GM18909 (cell line): ENCODE measurements around the gene ZFYVE19.
A peak's percentile ranks its signal among the peaks of the same experiment; 100 is the strongest.
"Not testable (repeated sequence)": the region's sequence is repeated elsewhere in the genome, so short reads cannot be mapped to it uniquely, and the experiment has no call there.

Experiments used
- ATAC-seq: cut with Tn5 transposase; IDR thresholded peaks from one replicate; pipeline ENCODE4 v1.9.1; 2021; ENCODE audit warnings: mild to moderate bottlenecking; ENCODE audit not compliant: unreplicated experiment, poor library complexity

ZFYVE19 gene

DNA sequence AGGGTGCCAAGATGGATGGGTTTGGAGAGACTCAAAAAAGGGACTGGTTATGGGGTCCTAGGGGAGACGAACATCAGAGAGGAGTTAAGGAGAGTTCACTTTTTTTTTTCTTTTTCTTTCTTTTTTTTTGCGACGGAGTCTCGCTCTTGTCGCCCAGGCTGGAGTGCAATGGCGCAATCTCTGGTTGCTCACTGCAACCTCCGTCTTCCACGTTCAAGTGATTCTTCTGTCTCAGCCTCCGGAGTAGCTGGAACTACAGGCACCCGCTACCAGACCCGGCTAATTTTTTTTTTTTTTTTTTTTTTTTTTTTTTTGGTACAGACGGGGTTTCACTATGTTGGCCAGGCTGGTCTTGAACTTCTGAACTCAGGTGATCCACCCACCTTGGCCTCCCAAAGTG lies 38.1 kb downstream of the ZFYVE19 start:
- no peak for ATAC-seq

GRCh38 chr15:40845511-40846284 lies 38.8 kb downstream of the ZFYVE19 start:
- ATAC-seq: no peak

DNA sequence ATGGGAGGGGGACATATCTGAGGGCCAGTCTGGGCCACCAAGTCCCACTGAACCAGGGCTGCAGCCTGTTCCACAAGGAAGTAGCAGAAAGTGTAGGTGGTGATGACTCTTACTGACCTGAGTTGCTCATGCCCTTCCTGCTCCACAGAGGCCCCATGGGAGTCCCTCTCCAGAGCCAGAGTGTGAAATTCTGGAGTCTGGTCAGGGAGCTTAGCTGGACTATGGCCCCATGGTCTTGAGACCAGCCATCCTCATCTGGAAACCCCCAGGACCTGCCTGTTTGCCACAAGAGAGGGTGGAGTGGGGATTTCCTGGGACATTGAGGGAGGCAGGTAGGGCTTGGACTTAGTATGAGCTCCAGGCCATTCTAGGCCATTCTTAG lies 39.9 kb downstream of the ZFYVE19 start:
- ATAC-seq: peak; percentile 15

- peak; percentile 58 for ATAC-seq
Observed at GRCh38 chr15:40847223-40847961, 40.5 kb downstream of the ZFYVE19 start.

DNA sequence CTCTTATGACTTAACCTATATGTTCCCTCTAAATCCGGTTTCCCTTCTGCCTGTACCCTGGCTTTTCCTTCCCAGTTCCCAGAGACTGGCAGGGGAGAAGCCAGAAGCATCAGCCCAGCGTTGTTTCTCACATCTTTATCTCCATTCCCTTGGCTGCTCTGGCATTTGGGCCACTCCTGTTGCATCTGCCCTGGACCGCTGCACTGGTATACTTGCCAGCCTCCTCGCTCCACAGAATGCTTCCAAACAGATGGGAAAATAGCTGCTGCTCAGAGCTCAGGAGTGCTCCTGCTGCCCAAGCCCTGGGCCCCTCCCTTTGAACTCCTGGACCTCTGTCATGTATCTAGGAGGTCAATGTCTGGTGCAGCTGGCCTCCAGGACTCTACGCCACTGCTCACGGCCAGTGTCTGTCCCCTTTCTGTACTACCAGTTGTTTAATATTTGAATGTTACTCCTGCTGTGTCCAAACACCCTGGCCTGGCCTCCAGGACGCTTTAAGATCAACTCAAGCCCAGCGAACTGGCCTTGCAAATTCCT lies 43.8 kb downstream of the ZFYVE19 start:
- ATAC-seq: no peak

GRCh38 chr15:40852529-40852928 lies 45.6 kb downstream of the ZFYVE19 start:
- ATAC-seq: no peak

DNA sequence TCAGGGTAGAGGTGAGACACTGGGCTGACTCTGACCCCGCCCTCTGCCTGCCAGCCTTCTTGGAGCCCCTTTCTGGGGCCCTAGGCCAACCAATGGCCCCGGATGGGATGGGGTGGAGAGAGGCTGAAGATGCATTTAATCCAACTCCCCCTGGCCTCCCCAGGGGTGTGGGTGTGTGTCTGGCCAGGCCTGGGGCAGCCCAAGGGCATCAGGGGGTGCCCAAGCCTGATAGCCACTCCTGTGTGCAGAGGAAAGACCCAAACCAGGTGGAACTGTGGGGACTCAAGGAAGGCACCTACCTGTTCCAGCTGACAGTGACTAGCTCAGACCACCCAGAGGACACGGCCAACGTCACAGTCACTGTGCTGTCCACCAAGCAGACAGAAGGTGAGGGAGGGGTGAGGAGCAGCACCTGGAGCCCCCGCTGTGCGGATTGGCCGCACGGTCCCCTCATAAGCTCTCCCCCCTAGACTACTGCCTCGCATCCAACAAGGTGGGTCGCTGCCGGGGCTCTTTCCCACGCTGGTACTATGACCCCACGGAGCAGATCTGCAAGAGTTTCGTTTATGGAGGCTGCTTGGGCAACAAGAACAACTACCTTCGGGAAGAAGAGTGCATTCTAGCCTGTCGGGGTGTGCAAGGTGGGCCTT lies 46.5 kb downstream of the ZFYVE19 start:
- ATAC-seq: no peak

- ATAC-seq: no peak
Observed at GRCh38 chr15:40854161-40854560, 47.3 kb downstream of the ZFYVE19 start.

GRCh38 chr15:40855706-40856234 lies 48.9 kb downstream of the ZFYVE19 start:
- ATAC-seq: no peak

- no peak for ATAC-seq
Observed at GRCh38 chr15:40856746-40857145, 49.9 kb downstream of the ZFYVE19 start.

- peak; percentile 69 for ATAC-seq
Observed at GRCh38 chr15:40857601-40858341, 50.9 kb downstream of the ZFYVE19 start.

GRCh38 chr15:40858706-40859105 lies 51.8 kb downstream of the ZFYVE19 start:
- ATAC-seq: no peak

DNA sequence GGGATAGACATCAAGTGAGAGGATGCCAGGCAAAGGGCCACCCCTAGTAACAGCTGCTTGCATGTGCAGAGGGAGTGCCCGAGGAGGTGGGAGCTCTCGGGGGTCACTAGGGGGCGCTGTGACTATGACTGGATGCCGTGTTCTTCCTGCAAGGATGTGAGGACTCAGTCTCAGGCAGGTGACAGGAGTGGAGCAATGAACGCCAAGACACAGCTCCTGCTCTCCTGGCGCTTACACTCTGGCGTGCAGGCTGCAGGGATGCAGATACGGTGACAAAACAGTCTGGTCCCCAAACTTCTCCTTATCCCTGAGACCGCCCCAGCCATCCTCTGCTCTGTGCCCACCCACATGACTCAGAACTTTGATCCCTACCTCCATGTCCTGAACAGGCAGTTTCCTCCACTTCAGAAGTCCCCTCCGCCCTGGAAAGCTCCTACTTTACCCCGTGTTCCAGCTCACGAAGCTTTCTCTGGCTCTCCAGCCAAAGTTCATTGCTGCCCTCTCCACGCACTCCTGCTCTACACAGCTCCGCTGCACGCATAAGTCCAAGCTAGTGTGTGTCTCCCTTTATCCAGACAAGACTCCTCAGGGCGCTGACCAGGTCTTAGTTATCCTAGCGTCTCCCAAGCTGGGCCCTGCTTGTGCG lies 52.4 kb downstream of the ZFYVE19 start:
- peak; percentile 46 for ATAC-seq

- ATAC-seq: not testable (repeated sequence)
Observed at GRCh38 chr15:40861147-40861546, 54.3 kb downstream of the ZFYVE19 start.

DNA sequence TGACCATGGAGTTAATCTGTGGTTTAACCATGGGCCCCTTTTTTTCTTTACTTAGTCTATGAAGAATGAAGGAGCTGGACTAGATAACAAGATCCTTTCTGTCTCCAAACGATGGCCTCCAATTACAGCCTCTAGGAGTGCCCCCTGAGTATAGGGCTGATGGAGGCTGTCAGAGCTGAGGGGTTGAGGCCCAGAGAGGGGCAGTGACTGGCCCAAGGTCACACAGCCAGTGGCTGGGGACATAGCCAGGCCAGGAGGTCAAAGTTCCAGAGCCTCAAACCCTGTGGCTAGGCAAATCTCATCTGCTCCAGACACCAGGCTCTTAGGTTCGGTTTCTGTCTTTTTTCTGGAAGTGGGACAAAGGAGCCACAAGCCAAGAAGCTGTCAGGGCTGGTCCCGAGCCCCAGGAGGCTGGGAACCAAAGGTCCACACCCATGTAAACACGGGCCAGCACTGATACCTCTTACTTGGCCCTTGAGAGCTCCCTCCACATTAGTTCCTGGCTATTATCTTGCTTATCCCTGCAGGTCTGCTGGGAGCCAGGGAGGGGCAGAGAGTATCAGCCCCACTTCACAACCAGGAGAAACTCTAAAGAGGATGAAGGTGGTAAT lies 56.9 kb downstream of the ZFYVE19 start:
- no peak for ATAC-seq
